Mesodermal cell (in vitro differentiated cells): ENCODE data around the gene RPL38.

Experiments
- H3K27ac ChIP-seq: 2 replicates; pipeline ENCODE4 v1.7.0; 2013; ENCODE audit warnings: mild to moderate bottlenecking, low read depth, low read length, moderate library complexity; ENCODE audit not compliant: severe bottlenecking
- H3K36me3 ChIP-seq: 2 replicates; pipeline ENCODE4 v1.7.1; 2013; ENCODE audit warnings: mild to moderate bottlenecking, low read length, moderate library complexity; ENCODE audit not compliant: control insufficient read depth, insufficient read depth
- H3K4me1 ChIP-seq: one replicate; pipeline ENCODE4 v1.7.1; 2013; ENCODE audit warnings: mild to moderate bottlenecking, low read length; ENCODE audit not compliant: insufficient read depth, control insufficient read depth, poor library complexity, severe bottlenecking
- H3K4me3 ChIP-seq: 2 replicates; pipeline ENCODE4 v1.7.0; 2013; ENCODE audit warnings: low read length, control low read depth, mild to moderate bottlenecking; ENCODE audit not compliant: insufficient read depth, poor library complexity, severe bottlenecking; ENCODE audit errors: extremely low read depth
- H3K9me3 ChIP-seq: 2 replicates; pipeline ENCODE4 v1.7.1; 2013; ENCODE audit warnings: mild to moderate bottlenecking, low read length, moderate library complexity; ENCODE audit not compliant: control insufficient read depth
- WGBS, 2 experiments: methylation state at CpG; one replicate each; pipeline ENCODE4 v1.1.5; 2013; ENCODE audit warnings: missing lambda C conversion rate in 2 of 2; ENCODE audit not compliant: insufficient coverage in 2 of 2; 5-methylcytosine and 5-hydroxymethylcytosine counted together

The RPL38 gene

DNA sequence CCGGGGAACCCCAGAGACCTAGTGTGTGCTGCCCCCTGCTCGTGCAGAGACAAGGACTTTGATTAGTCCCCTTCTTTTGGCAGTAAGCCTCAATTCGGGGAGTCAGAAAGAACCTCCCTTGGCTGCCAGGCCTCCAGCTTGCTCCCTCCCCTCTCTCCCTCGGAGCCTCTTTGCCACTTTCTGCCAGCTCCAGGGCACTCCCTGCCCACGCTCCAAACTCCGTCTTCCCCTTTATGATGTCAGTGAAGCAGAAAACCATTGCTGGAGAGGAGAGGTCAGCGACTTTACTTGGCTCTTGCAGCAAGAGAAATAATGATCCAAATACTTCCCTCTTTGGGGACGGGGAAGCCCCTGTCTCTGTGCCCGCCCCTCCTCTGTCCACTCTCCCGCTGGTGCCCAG lies 38.0 kb downstream of the RPL38 start:
- peaks cover 12% of the 10 kb centered on the region for H3K4me1 ChIP-seq
- no peaks in the 10 kb centered on the region for H3K9me3 ChIP-seq
- H3K4me3 ChIP-seq = no peak overlapping the region
- 81 to 96% methylated on average over 4 to 10 of the region's 10 CpGs for WGBS, 2 experiments
- H3K36me3 ChIP-seq = no peaks in the 10 kb centered on the region
- H3K27ac ChIP-seq = no peak overlapping the region

DNA sequence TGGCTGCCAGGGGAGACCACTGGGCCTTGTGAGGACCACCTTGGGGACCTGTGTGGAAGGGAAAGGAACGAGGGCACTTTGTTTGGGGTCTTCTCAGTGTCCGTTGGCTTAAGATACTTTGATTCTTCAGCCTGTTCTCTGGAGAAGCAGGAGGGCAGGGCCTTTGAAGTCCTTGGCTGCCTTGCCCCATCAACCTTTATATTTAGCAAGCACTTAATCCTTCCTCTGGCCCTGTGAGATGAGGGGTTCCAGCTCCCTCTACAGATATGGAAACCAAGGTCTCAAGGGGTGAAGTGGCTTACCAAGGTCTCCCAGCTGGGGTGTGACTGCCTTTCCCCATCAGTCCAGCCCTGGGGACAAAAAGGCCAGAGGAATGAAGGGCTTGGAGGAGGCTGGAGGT lies 38.4 kb downstream of the RPL38 start:
- Histone ChIP-seq H3K9me3 (no peaks in the 10 kb centered on the region), H3K4me1 (peaks cover 12% of the 10 kb centered on the region), H3K4me3 (no peak overlapping the region), H3K27ac (no peak overlapping the region), H3K36me3 (no peaks in the 10 kb centered on the region)
- 100% methylated on average over 1 of the region's 2 CpGs; no CpG with 5 or more reads in 1 of the 2 experiments for WGBS, 2 experiments

- Histone ChIP-seq H3K9me3 (no peaks in the 10 kb centered on the region), H3K4me3 (no peak overlapping the region), H3K36me3 (no peaks in the 10 kb centered on the region), H3K27ac (no peak overlapping the region), H3K4me1 (peaks cover 12% of the 10 kb centered on the region)
- 86 to 91% methylated on average over 13 of the region's 13 CpGs for WGBS, 2 experiments
Measured at GRCh38 chr17:74243013-74243755, 39.7 kb downstream of the RPL38 start.

- Histone ChIP-seq H3K27ac (no peak overlapping the region), H3K4me3 (no peak overlapping the region), H3K4me1 (peaks cover 12% of the 10 kb centered on the region), H3K36me3 (no peaks in the 10 kb centered on the region), H3K9me3 (no peaks in the 10 kb centered on the region)
- WGBS, 2 experiments = 92 to 97% methylated on average over 9 of the region's 10 CpGs
Measured at GRCh38 chr17:74244128-74244527, 40.6 kb downstream of the RPL38 start.

DNA sequence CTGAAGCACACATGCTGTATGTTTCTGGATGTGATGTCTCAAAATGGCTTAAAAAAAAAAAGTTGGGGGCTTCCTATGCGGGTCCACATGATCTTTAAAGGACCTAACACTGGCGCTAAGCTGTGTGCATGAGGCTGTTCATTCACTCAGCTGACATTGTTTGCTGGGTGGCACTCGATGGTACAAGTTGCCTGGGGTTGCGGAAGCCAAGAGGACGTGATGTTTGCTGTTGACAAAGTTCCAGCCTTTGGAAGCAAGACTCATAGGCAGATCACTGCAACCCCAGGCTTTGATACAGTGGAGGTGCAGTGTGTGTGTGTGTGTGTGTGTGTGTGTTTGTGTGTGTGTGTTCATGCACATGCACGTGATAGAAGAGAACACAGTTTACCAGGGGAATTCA lies 41.1 kb downstream of the RPL38 start:
- WGBS, 2 experiments = 84 to 86% methylated on average over 5 of the region's 6 CpGs
- no peak overlapping the region for H3K27ac ChIP-seq
- H3K4me1 ChIP-seq = peaks cover 12% of the 10 kb centered on the region
- no peak overlapping the region for H3K4me3 ChIP-seq
- no peaks in the 10 kb centered on the region for H3K9me3 ChIP-seq
- no peaks in the 10 kb centered on the region for H3K36me3 ChIP-seq

GRCh38 chr17:74245145-74245831 lies 41.8 kb downstream of the RPL38 start:
- no peaks in the 10 kb centered on the region for H3K9me3 ChIP-seq
- WGBS, 2 experiments = 9 to 17% methylated on average over 10 to 15 of the region's 21 CpGs
- no peaks in the 10 kb centered on the region for H3K36me3 ChIP-seq
- H3K4me1 ChIP-seq = peaks cover 12% of the 10 kb centered on the region
- peak overlapping the region; percentile 53 for H3K27ac ChIP-seq
- no peak overlapping the region for H3K4me3 ChIP-seq

DNA sequence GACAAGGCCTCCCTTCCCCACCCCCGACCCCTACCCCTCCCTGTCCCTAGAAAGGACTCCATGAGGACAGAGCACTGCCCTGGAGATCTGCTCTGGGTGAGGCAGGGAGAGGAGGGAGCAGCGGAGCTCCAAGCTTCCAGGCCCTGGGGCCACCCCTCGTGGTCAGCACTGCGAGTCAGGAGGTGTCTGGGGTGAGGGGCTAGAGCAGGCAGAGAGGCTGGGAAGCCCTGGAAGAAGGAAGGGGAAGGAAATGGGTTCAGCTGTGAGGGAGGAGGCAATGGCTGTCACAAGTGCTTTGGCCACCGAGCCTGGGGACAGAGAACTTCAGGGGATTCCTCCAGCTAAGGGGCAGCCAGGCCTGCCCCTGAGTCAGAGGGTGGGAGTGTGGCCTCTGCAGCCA lies 42.4 kb downstream of the RPL38 start:
- Histone ChIP-seq H3K36me3 (no peaks in the 10 kb centered on the region), H3K4me3 (no peak overlapping the region), H3K27ac (peak overlapping the region; percentile 53), H3K9me3 (no peaks in the 10 kb centered on the region), H3K4me1 (peaks cover 12% of the 10 kb centered on the region)
- 34 to 49% methylated on average over 3 of the region's 5 CpGs for WGBS, 2 experiments

DNA sequence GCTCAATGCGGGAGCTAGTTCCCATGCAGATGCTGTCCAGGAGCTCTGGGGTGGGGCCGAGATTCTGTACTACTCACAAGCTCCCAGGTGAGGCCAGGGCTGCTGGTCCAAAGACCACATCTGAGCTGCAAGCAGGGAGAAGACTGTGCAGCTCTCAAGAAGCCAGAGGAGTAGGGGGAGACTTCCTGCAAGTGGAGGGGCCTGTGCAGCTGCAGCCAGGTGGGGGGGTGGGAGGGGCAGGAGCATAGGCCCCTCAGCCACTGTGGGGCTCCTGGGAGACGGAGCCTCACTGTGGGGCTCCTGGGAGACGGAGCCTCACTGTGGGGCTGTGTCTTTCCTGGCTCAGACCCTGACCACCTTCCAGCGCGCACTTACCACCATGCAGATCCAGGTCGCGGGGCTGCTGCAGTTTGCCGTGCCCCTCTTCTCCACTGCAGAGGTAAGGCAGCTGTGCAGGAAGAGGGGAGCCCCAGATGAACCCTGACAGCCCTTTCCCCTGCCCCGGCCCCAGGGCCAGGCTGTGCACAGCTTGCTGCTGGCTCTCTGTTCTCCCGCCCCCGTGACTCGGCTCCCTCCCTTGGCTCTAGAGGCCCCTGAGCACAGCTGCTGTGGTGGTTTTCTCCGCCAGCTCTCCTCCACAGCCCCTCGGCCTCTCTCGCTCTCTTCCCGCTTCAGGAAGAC lies 46.3 kb downstream of the RPL38 start:
- Histone ChIP-seq H3K27ac (no peak overlapping the region), H3K9me3 (no peaks in the 10 kb centered on the region), H3K4me1 (peaks cover 10% of the 10 kb centered on the region), H3K4me3 (no peak overlapping the region), H3K36me3 (no peaks in the 10 kb centered on the region)
- WGBS, 2 experiments = 74 to 86% methylated on average over 14 of the region's 17 CpGs

- 71 to 72% methylated on average over 9 to 10 of the region's 12 CpGs for WGBS, 2 experiments
- H3K27ac ChIP-seq = no peak overlapping the region
Measured at GRCh38 chr17:74250324-74250995, 47.0 kb downstream of the RPL38 start.

GRCh38 chr17:74251051-74251450 lies 47.6 kb downstream of the RPL38 start:
- Histone ChIP-seq H3K9me3 (no peaks in the 10 kb centered on the region), H3K4me3 (no peak overlapping the region), H3K36me3 (no peaks in the 10 kb centered on the region), H3K27ac (no peak overlapping the region), H3K4me1 (peaks cover under 1% of the 10 kb centered on the region)
- 79 to 83% methylated on average over 5 of the region's 8 CpGs for WGBS, 2 experiments

More at GRCh38 chr17:74250324-74250995, 47.0 kb downstream of the RPL38 start:
- peaks cover 4% of the 10 kb centered on the region for H3K4me1 ChIP-seq
- H3K4me3 ChIP-seq = no peak overlapping the region
- H3K9me3 ChIP-seq = no peaks in the 10 kb centered on the region
- no peaks in the 10 kb centered on the region for H3K36me3 ChIP-seq
